ENCODE measurements around the gene UBE2U. TPM values are rescaled to one million over a fixed set of nuclear protein-coding genes. Genes with fewer than 3 reads are reported as not detected.

Gene UBE2U
- total and polyA plus RNA-seq, 2 of the 8 experiments (the other 6 are each of a cell fraction or from before 2014, with no cell fraction given), result not detected

DNA sequence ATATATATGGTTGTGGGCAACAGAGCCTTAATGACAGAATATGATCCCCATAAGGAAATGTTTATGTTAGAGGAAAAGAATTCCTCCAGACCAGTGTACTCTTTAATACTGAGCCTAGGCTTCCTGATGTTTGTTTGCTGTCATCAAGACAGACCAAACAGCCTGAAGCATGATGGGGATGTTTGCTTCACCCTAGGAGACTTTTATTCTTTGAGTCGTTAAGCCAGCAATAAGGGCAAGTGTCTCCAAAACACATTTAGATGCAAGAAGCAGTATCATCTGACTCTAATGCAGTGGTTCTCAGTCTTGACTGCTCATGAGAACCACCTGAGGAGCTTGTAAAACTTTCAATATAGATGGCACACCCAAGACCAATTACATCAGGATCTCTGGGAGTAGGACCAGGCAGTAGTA lies 33.1 kb downstream of the UBE2U start:
- Histone ChIP-seq H3K27me3 (replicated peaks in 1 of 4; ENCODE audit: control insufficient read depth in 3 of 4, extremely low read depth in 1 of 4, insufficient read depth in 3 of 4, low read length in 3 of 4) (no peaks in the 10 kb centered on the region), H2BK20ac (ENCODE audit: low read length) (no peak overlapping the region), H3K79me1 (ENCODE audit: low read depth, low read length) (no peaks in the 10 kb centered on the region), H3K4me3 (ENCODE audit: extremely low read depth in 1 of 4, insufficient read depth in 2 of 4, low read depth in 3 of 4, low read length in 4 of 4) (no peak overlapping the region), H2BK5ac (ENCODE audit: low read depth, low read length) (no peak overlapping the region), H3K18ac (ENCODE audit: extremely low read depth, low read length) (no peak overlapping the region), H4K20me1 (replicated peaks in 1 of 2; ENCODE audit: control insufficient read depth in 1 of 2, insufficient read depth in 2 of 2, low read length in 2 of 2) (no peaks in the 10 kb centered on the region), H3K79me2 (ENCODE audit: control insufficient read depth in 1 of 2, insufficient read depth in 2 of 2, low read length in 2 of 2) (no peaks in the 10 kb centered on the region), H2AFZ (ENCODE audit: low read length) (no peak overlapping the region), H3K4me2 (ENCODE audit: insufficient read depth in 1 of 2, low read depth in 2 of 2, low read length in 2 of 2) (no peak overlapping the region), H3K36me3 (ENCODE audit: control insufficient read depth in 2 of 4, insufficient read depth in 4 of 4, low read length in 3 of 4) (no peaks in the 10 kb centered on the region), H2BK120ac (replicated peaks; ENCODE audit: low read depth, low read length) (no peak overlapping the region), H3K4me1 (replicated peaks in 1 of 4; ENCODE audit: control insufficient read depth in 3 of 4, insufficient read depth in 4 of 4, low read length in 3 of 4) (no peaks in the 10 kb centered on the region), H3K27ac (ENCODE audit: low read depth, low read length) (no peak overlapping the region), H4K91ac (replicated peaks; ENCODE audit: insufficient read length, low read length) (no peak overlapping the region), H3K23me2 (ENCODE audit: low read depth, low read length) (no peaks in the 10 kb centered on the region), H4K5ac (ENCODE audit: insufficient read length, low read depth, low read length) (no peak overlapping the region), H3K56ac (replicated peaks; ENCODE audit: insufficient read length, low read depth, low read length) (no peak overlapping the region), H2AK5ac (ENCODE audit: low read depth, low read length) (no peak overlapping the region), H3K14ac (ENCODE audit: insufficient read length) (no peak overlapping the region), H3K9ac (replicated peaks in 1 of 4; ENCODE audit: extremely low read depth in 1 of 4, low read depth in 3 of 4, low read length in 3 of 4) (no peak overlapping the region), H3K23ac (ENCODE audit: insufficient read length) (no peak overlapping the region), H2BK12ac (ENCODE audit: low read depth, low read length) (no peak overlapping the region), H3K9me3 (ENCODE audit: insufficient read depth in 2 of 2, low read depth in 1 of 2, low read length in 1 of 2) (no peaks in the 10 kb centered on the region), H4K8ac (ENCODE audit: extremely low read depth, insufficient read depth, low read length) (no peak overlapping the region), H2BK15ac (ENCODE audit: low read length) (no peak overlapping the region), H3K4ac (replicated peaks; ENCODE audit: insufficient read length, low read depth, low read length) (no peak overlapping the region)
- FAIRE-seq (no peak), DNase-seq (ENCODE audit: low read depth in 1 of 2, low spot score in 2 of 2) (no peak)
- 77% methylated on average over 1 of the region's 1 CpG; no CpG with 5 or more reads in 1 of the 2 experiments for WGBS, 2 experiments (ENCODE audit: extremely low coverage in 1 of 2, insufficient coverage in 1 of 2, insufficient read length in 1 of 2, insufficient replicate concordance in 2 of 2, low coverage in 1 of 2, low lambda C conversion rate in 2 of 2, missing lambda C conversion rate in 1 of 2)
- CTCF ChIA-PET (ENCODE audit: partially characterized antibody), result interaction anchor here (0.6 to 2.0 kb wide), 4 partner anchors 71 to 791 kb away, joined by 3 to 8 read pairs (median 4); no protein-coding TSS in a partner anchor
- POLR2A ChIA-PET (ENCODE audit: partially characterized antibody), result no interaction called here
- no peak for TF ChIP-seq SAP30 (IDR thresholded peaks at IDR 0.05; ENCODE audit: insufficient read depth, insufficient replicate concordance, low read length)
- no peak for TF ChIP-seq MAFK (IDR thresholded peaks at IDR 0.05; ENCODE audit: low read depth, low read length)
- no peak for TF ChIP-seq JUND (IDR thresholded peaks at IDR 0.05; ENCODE audit: low read length)
- no peak for TF ChIP-seq SIN3A (conservative IDR thresholded peaks at IDR 0.05 in 1 of 2, IDR thresholded peaks at IDR 0.05 in 1 of 2; ENCODE audit: low read depth in 1 of 2, low read length in 2 of 2)
- no peak for TF ChIP-seq POLR2AphosphoS5 (IDR thresholded peaks at IDR 0.05; ENCODE audit: low read depth, low read length)
- TF ChIP-seq CEBPB (IDR thresholded peaks at IDR 0.05; ENCODE audit: low read depth, low read length), result no peak
- TF ChIP-seq RBBP5 (IDR thresholded peaks at IDR 0.05; ENCODE audit: borderline replicate concordance, low read depth, low read length), result no peak
- TF ChIP-seq YY1 (IDR thresholded peaks at IDR 0.05; ENCODE audit: low read depth, low read length), result no peak
- TF ChIP-seq SIX5 (IDR thresholded peaks at IDR 0.05; ENCODE audit: low read depth, low read length), result no peak
- TF ChIP-seq, protein P1, sequence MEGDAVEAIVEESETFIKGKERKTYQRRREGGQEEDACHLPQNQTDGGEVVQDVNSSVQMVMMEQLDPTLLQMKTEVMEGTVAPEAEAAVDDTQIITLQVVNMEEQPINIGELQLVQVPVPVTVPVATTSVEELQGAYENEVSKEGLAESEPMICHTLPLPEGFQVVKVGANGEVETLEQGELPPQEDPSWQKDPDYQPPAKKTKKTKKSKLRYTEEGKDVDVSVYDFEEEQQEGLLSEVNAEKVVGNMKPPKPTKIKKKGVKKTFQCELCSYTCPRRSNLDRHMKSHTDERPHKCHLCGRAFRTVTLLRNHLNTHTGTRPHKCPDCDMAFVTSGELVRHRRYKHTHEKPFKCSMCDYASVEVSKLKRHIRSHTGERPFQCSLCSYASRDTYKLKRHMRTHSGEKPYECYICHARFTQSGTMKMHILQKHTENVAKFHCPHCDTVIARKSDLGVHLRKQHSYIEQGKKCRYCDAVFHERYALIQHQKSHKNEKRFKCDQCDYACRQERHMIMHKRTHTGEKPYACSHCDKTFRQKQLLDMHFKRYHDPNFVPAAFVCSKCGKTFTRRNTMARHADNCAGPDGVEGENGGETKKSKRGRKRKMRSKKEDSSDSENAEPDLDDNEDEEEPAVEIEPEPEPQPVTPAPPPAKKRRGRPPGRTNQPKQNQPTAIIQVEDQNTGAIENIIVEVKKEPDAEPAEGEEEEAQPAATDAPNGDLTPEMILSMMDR (IDR thresholded peaks at IDR 0.05; ENCODE audit: control extremely low read depth in 1 of 3, insufficient read depth in 1 of 3, low read depth in 1 of 3, low read length in 3 of 3), result no peak
- TF ChIP-seq GTF2F1 (IDR thresholded peaks at IDR 0.05; ENCODE audit: borderline replicate concordance, low read depth, low read length), result no peak
- no peak for TF ChIP-seq CBX8 (IDR thresholded peaks at IDR 0.05; ENCODE audit: borderline replicate concordance, low read depth, low read length)
